Ureter (tissue), 1 donor: ENCODE results near the gene YEATS4. TPM values are rescaled to one million over a fixed set of nuclear protein-coding genes. Genes with fewer than 3 reads are reported as not detected.
A peak's percentile ranks its signal among the peaks of the same experiment; 100 is the strongest.
"Not testable (repeated sequence)": the region's sequence is repeated elsewhere in the genome, so short reads cannot be mapped to it uniquely, and the experiment has no call there.

Source experiments
- DNase-seq: peaks from one replicate; pipeline ENCODE4 v3.0.0-alpha.2; 2020; ENCODE audit warnings: low spot score
- total RNA-seq: library from RNA; stranded (reverse); gene quantifications from one replicate; pipeline ENCODE4 v1.2.4, GENCODE V29; 2023
- donor health status: DM: yes; HTN: yes; CAD: no.

The YEATS4 gene
- 12.5 TPM for total RNA-seq

DNA sequence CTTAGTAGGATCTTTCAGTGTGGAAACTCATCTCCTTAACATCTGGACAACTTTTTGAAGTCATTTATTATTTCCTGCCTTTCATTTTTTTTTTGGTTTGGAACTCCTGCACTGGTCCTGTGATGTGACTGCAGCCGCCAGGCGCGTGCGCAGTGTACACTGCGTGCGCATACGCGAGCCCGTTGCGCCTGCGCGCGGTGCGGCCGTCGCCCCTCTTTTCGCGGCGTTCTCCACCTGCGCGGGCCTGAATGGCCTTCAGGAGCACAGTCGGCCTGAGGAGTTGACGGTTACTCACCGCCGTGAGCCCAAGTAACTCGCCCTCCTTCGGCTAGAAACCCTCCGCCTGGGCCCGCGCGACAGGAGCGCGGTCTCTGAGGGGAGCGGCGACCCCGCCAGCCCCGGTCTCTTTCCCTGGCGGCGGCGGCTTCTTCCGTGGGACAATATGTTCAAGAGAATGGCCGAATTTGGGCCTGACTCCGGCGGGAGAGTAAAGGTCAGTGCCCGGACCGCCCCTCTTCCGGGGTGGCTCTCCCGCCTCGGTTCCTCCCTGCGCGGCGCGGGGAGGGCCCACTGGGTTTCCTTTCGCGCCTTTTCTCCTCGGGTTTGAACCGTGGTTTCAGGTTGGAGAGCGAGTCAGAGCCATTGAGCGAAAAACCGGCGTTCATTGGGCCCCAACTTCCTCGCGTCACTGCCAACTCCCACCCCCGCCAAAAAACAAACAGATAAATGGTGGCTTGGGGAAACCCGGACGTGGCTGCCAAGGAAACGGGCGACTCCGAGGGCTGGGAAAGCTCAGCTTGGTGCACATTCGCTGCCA lies at the start of gene YEATS4:
TSS of gene YEATS4 (plus strand) at position 213 of the 817 bp plus-strand sequence. CDS start at position 443, 230 bp downstream.
- DNase-seq = peak; percentile 86

DNA sequence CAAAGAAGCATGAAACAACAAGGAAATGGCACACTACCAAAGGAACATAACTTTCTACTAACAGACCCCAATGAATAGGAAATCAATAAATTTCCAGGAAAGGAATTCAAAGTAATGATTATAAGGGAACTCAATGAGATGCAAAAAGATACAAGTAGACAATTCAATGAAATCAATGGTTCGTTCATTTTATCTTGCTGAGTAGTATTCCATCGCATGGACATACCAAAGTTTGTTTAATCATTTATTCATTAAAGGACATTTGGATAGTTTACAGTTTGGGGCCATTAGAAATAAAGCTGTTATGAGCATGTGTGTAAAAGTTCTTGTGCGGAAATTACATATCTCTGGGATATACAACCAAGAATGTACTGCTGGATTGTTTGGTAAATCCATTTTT lies 46.3 kb upstream of the YEATS4 start:
- no peak for DNase-seq

DNA sequence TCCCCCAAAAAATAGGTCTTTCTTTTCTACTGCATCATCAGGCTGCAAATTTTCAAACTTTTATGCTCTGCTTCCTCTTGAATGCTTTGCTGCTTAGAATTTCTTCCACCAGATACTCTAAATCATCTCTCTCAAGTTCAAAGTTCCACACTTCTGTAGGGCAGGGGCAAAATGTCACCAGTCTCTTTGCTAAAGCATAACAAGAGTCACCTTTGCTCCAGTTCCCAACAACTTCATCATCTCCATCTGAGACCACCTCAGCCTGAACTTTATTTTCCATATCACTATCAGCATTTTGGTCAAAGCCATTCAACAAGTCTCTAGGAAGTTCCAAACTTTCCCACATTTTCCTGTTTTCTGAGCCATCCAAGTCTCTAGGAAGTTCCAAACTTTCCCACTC lies 42.8 kb upstream of the YEATS4 start:
- DNase-seq = not testable (repeated sequence)

DNA sequence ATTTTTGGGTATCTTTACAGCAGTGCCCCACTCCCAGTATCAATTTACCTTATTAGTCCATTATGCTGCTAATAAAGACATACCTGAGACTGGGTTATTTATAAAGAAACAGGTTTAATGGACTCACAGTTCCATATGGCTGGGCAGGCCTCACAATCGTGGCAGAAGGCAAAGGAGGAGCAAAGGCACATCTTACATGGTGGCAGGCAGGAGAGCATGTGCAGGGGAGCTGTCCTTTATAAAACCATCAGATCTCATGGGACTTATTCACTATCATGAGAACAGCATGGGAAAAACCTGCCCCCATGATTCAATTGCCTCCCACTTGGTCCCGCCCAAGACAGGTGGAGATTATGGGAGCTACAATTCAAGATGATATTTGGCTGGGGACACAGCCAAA lies 42.3 kb upstream of the YEATS4 start:
- DNase-seq = not testable (repeated sequence)

DNA sequence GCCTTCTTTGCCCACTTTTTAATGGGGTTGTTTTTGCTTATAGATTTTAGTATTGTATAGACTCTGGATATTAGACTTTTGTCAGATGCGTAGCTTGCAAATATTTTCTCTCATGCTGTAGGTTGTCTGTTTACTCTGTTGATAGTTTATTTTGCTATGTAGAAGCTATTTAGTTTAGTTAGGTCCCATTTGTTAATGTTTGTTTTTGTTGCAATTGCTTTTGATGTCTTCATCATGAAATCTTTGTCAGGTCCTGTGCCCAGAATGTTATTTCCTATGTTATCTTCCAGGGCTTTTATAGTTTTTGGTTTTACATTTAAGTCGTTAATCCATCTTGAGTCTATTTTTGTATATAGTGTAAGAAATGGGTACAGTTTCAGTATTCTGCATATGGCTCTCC lies 41.3 kb upstream of the YEATS4 start:
- DNase-seq = no peak

- DNase-seq = no peak
Measured at GRCh38 chr12:69321351-69321750, 38.2 kb upstream of the YEATS4 start.

- DNase-seq = no peak
Measured at GRCh38 chr12:69324797-69325466, 34.6 kb upstream of the YEATS4 start.

- no peak for DNase-seq
Measured at GRCh38 chr12:69328426-69328825, 31.1 kb upstream of the YEATS4 start.

GRCh38 chr12:69329669-69330428 lies 29.7 kb upstream of the YEATS4 start:
- DNase-seq = no peak

DNA sequence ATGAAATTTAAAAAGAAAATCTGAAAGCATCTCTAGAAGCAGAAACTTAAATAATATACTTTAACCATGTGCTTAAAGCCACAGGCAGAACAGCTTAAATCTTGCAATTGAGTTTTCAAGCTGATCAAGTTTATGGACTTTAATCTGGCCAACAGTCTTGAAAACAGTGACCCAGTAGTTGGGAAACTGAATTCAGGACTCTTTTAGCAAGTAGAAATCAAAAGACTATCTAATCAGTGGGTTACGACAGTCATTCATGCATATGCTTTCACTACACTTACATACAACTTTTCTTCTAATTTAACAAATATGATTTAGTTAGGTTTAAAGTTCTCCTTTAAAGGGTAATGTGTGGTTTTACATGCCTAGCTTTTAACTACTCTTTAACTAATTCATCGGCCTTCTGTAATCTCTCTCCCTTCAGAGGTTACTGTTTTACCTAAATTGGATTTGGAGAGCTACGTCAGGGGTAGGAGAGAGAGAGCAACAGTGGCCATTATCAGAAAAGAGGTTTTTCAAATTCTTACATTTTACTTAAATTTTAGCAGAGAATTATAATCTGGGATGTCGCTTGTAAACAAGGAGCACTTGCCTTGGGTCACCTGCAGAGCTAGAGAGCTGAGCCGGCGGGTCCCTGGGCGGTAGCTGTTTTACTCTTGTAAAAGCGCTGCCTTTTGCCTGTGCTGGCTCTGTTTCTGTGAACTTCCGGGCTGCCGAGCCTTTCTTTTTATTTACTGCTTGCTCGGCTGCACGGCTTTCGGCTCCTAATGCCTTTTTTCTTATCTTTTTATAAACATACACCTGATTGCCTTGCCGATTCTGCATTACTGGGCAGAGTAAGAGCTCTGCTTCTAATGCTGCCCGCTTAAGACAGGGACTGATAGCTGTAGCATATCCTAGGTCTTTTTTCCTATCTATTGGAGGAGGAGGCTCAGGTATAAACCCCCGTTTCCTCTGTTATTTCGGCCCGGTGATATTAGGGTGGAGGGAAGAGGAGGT lies 28.8 kb upstream of the YEATS4 start:
- peak; percentile 50 for DNase-seq

GRCh38 chr12:69331519-69331908 lies 28.0 kb upstream of the YEATS4 start:
- DNase-seq = no peak

GRCh38 chr12:69331909-69332684 lies 27.4 kb upstream of the YEATS4 start:
- no peak for DNase-seq

DNA sequence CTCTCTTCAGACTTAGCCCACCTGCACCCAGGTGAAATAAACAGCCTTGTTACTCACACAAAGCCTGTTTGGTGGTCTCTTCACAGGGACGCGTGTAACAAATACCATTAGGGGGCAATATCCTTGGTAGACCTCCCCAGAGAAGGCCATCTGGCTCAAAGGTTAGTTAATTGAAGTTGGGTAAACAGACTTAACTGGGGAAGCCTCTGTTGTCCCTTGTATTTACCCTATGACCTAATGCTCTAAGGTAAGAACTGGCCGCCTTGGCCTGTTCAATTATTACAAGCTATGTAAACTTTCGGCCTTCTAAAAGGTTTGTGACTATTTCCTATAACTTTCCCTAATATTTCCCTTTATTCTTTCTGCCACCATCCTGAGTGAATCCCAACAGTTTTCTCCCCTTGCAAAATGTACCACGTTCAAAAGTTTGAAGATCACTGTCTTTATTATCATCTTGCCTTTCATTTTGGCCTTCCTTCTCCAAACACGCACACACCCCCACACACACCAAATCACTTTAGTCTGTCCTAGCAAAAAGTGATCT lies 26.7 kb upstream of the YEATS4 start:
- DNase-seq = no peak

GRCh38 chr12:69334158-69334557 lies 25.4 kb upstream of the YEATS4 start:
- DNase-seq = no peak

- no peak for DNase-seq
Measured at GRCh38 chr12:69337311-69338090, 22.0 kb upstream of the YEATS4 start.

DNA sequence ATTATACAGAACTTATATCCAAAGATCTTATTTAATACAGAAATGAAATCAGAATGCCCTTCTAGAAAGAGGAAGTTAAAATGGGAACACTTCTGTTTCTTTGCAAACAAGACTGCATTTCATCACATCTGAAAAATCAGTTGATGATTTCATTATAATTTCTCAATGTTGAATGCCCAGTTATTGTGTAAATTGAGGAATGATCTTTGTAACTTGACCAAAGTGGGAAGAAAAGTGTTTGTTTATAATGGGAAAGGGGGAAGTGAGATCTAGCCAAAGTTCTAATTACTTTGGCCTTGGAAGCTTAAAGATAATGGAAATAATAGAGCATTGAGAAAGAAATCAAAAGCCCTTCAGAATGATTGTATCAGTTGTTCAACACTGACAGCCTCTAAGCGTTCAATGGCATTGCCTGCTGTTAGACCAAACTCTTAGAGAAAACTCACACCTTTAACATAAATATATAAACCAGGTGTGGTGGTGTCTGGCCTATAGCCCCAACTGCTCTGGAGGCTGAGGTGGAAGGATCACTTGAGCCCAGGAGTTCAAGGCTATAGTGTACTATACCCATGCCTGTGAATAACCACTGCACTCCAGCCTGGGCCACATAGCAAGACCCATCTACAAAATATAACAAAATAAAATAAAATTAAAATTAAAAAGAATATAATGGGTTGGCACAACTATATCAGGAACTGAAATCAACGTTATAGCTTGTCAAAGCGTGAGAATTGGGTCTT lies 21.3 kb upstream of the YEATS4 start:
- no peak for DNase-seq

GRCh38 chr12:69338936-69339335 lies 20.6 kb upstream of the YEATS4 start:
- DNase-seq = no peak

DNA sequence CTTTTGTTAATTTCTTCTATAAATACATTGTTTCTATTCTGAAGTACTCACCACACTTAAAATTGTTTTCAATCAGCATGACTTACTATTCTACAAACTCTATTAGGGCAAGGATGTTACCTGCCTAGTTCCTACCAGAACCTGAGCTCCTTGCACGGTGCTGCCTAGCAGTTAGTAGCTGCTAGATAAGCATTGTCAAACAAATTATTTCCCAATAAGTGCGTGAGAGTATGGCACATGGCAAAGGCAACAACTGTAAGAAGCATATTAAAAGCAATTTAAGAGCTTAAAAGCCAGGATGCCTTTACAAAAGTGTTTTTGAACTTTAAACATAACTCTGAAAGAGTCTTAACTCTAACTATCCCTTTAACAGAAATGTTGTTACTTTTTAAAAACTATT lies 19.5 kb upstream of the YEATS4 start:
- no peak for DNase-seq

DNA sequence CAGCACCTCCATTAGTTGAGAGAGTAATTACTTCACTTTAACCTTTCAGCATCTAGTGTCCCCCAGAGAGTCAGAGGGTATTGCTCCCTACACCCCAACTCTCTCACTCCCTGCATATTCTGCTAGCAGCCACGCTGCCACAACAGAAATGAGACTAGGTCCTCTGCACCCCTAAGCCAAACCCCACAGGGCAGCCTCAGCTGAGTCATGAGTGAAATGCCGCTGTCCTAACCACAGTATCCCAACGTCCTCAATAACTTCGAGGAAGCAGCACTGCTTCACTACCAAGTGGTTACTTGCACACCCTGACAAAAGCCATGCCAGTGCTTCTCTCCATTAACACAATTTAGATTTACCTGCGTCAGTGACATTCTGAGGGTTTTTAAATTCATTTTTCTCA lies 18.2 kb upstream of the YEATS4 start:
- no peak for DNase-seq
